ENCODE results near the gene HDAC4.
"Not testable (repeated sequence)": the region's sequence is repeated elsewhere in the genome, so short reads cannot be mapped to it uniquely, and the experiment has no call there.

HDAC4 gene

DNA sequence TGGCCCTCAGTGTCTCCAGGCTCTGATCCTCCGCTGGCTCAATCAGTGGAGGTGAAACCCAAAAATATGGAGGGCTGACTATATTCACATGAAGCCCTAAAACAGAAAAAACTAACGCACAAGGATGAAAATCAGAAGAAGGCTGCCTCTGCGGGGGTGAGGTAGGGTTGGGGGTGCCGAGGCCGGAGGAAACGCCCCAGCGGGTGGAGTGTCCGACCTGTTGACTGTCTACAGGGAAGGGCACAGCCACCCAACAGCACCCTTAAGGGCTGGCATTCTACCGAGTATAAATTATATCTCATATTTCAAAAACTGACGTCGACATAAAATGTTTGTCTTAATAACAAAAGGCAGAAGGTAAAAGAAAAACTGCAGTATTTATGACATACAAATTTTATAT lies 223.5 kb downstream of the HDAC4 start:
- H3K4me3 ChIP-seq (ENCODE audit: low read depth, low read length) = no peak overlapping the region
- TF ChIP-seq CTCF (IDR thresholded peaks at IDR 0.05; ENCODE audit: insufficient read depth, low read depth, low read length, missing control alignments) = no peak
- no peak for DNase-seq (ENCODE audit: low read depth)

DNA sequence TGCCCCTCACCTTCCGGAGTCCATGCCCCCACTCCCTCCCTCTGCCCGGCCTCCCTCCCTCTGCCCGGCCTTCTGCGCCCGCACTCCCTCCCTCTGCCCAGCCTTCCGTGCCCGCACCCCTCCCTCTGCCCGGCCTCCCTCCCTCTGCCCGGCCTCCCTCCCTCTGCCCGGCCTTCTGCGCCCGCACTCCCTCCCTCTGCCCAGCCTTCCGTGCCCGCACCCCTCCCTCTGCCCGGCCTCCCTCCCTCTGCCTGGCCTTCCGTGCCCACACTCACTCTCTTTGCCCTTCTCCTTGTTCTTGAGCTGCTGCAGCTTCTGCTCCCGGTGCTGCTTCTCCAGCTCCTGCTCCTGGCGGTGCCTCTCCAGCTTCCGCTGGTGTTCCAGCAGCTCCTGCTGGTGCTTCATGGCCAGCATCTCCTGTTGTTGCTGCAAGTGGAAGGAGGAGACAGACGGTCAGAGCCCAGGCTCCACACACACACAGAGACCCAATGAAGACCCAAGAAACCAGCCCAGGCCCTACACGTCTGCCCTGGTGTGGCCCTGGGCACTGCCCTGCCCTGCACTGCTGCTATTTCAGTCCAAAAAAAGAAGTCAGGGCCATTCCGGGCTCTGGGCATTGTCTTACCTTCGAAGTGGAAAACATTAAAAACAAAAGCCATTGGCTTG lies 224.5 kb downstream of the HDAC4 start:
- H3K4me3 ChIP-seq (ENCODE audit: low read depth, low read length); DNase-seq (ENCODE audit: low read depth): not testable (repeated sequence)

GRCh38 chr2:239175181-239175580 lies 225.6 kb downstream of the HDAC4 start:
- DNase-seq (ENCODE audit: low read depth) = no peak
- no peak overlapping the region for H3K4me3 ChIP-seq (ENCODE audit: low read depth, low read length)
- no peak for TF ChIP-seq CTCF (IDR thresholded peaks at IDR 0.05; ENCODE audit: insufficient read depth, low read depth, low read length, missing control alignments)

DNA sequence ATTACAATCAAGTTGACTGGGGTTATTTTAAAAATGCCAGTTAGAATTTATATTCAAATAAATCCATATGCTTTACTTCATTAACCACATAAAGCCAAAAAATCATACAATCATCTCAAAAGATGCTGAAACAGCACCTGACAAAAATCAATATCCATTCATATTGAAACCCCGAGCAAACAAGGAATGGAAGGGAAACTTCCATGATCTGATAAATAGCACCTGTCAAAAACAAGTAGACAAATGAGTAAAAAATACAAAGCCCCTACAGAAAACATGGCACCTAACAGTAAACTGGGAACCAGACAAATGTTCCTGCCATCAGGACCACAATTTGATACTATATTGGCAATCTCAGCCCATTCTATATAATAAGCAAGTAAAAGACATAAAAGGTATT lies 227.5 kb downstream of the HDAC4 start:
- TF ChIP-seq CTCF (IDR thresholded peaks at IDR 0.05; ENCODE audit: insufficient read depth, low read depth, low read length, missing control alignments) = no peak
- no peak for DNase-seq (ENCODE audit: low read depth)

DNA sequence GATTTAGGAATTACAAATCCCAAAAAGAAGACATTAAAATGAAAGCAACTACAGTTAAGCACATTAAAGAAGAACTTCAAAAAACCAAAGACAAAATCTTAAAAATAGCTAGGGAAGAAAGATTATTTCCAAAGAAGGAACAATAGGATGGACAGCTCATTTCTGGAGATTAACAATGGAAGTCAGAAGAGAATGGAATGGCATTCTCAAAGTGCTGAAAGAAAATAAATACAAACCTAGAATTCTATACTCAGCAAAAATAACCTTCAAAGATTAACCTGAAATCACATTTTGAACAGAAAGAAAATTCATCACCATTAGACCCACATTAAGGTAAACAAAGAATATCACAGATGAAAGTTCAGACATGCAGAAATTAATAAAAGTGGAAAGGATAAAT lies 229.2 kb downstream of the HDAC4 start:
- DNase-seq (ENCODE audit: low read depth) = no peak
- TF ChIP-seq CTCF (IDR thresholded peaks at IDR 0.05; ENCODE audit: insufficient read depth, low read depth, low read length, missing control alignments) = no peak

More for the DNA sequence above, 227.5 kb downstream of the HDAC4 start:
- H3K4me3 ChIP-seq (ENCODE audit: low read depth, low read length) = no peak overlapping the region

GRCh38 chr2:239169311-239170048 lies 231.3 kb downstream of the HDAC4 start:
- no peak for TF ChIP-seq CTCF (IDR thresholded peaks at IDR 0.05; ENCODE audit: insufficient read depth, low read depth, low read length, missing control alignments)
- H3K4me3 ChIP-seq (ENCODE audit: low read depth, low read length) = no peak overlapping the region
- DNase-seq (ENCODE audit: low read depth) = no peak

More for the DNA sequence above, 229.2 kb downstream of the HDAC4 start:
- H3K4me3 ChIP-seq (ENCODE audit: low read depth, low read length) = no peak overlapping the region

DNA sequence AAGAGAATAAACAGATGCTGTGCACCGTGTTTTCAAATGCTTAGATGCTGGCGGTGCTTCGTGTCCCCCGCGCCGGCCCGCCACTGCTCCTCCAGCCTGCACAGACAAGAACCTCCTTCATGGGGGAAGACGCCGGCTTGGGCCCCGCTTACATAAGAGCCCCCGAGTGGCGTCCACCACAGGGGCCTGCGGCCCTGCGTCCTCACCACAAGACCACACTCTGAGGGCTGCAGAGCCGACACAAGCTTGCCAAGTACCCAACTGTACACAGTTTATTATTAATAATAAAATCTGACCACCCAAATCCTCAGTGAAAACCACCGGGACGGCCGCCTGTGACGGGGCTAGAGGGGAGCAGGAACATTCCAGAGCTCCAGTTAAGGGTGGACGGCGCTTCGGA lies 232.2 kb downstream of the HDAC4 start:
- no peak for TF ChIP-seq CTCF (IDR thresholded peaks at IDR 0.05; ENCODE audit: insufficient read depth, low read depth, low read length, missing control alignments)

More for the DNA sequence above, 232.2 kb downstream of the HDAC4 start:
- no peak overlapping the region for H3K4me3 ChIP-seq (ENCODE audit: low read depth, low read length)
- DNase-seq (ENCODE audit: low read depth) = no peak

Data from GM12865 (cell line).